ENCODE results near the gene SH3BP4. TPM values are rescaled to one million over a fixed set of nuclear protein-coding genes. Genes with fewer than 3 reads are reported as not detected.

Gene SH3BP4
- polyA plus RNA-seq, 2 of the 4 experiments (the other 2 are of a cell fraction), result 22.6 to 35.7 TPM

GRCh38 chr2:235068701-235069100 is 116.9 kb downstream of the SH3BP4 start:
- TF ChIP-seq ZNF302 (CRISPR knock-in tag; IDR thresholded peaks at IDR 0.05) (no peak), CHD2 (IDR thresholded peaks at IDR 0.05; ENCODE audit: low read length, partially characterized antibody) (no peak), ZC3H11A (IDR thresholded peaks at IDR 0.05) (no peak), PHF8 (IDR thresholded peaks at IDR 0.05; ENCODE audit: borderline replicate concordance, low read depth) (no peak), NPAS2 (CRISPR knock-in tag; IDR thresholded peaks at IDR 0.05; ENCODE audit: borderline replicate concordance) (no peak), GATA3 (IDR thresholded peaks at IDR 0.05; ENCODE audit: borderline replicate concordance) (no peak), CBX2 (IDR thresholded peaks at IDR 0.05; ENCODE audit: borderline replicate concordance, low read depth) (no peak)
- H3K4me2 ChIP-seq, result no peak overlapping the region
- ATAC-seq (no peak), FAIRE-seq (no peak), DNase-seq (ENCODE audit: low read depth in 1 of 2, low spot score in 1 of 2) (no peak)
- CTCF ChIA-PET, result interaction anchor here (1.0 to 2.2 kb wide), 2 partner anchors 13 to 106 kb away, joined by 3 to 7 read pairs; no protein-coding TSS in a partner anchor
- WGBS (ENCODE audit: missing lambda C conversion rate), result 89% methylated on average over 3 of the region's 3 CpGs
- no peak overlapping the region for H3K27ac ChIP-seq
- H3K9me3 ChIP-seq, result no peaks in the 10 kb centered on the region
- H3K4me3 ChIP-seq, result no peak overlapping the region
- POLR2A ChIA-PET, result no interaction called here
- H3K4me1 ChIP-seq, result no peaks in the 10 kb centered on the region

- H3K27ac ChIP-seq, result no peak overlapping the region
- ChIA-PET POLR2A (no interaction called here), CTCF (interaction anchor here (0.7 to 2.2 kb wide), 3 partner anchors 12 to 38 kb away, joined by 3 to 7 read pairs (median 3); no protein-coding TSS in a partner anchor)
- H3K4me3 ChIP-seq, result no peak overlapping the region
- no peak overlapping the region for H3K4me2 ChIP-seq
- no peaks in the 10 kb centered on the region for H3K4me1 ChIP-seq
- no peaks in the 10 kb centered on the region for H3K9me3 ChIP-seq
- TF ChIP-seq CHD4 (IDR thresholded peaks at IDR 0.05; ENCODE audit: borderline replicate concordance) (no peak), PBX3 (IDR thresholded peaks at IDR 0.05) (no peak), KDM1A (IDR thresholded peaks at IDR 0.05; ENCODE audit: low read depth) (no peak), NPAS2 (CRISPR knock-in tag; IDR thresholded peaks at IDR 0.05; ENCODE audit: borderline replicate concordance) (no peak), RAD21 (conservative IDR thresholded peaks at IDR 0.05 in 1 of 2, IDR thresholded peaks at IDR 0.05 in 1 of 2) (no peak), E2F6 (IDR thresholded peaks at IDR 0.05; ENCODE audit: borderline replicate concordance, low read depth) (no peak), CTCF (IDR thresholded peaks at IDR 0.05) (no peak), POLR2A (IDR thresholded peaks at IDR 0.05; ENCODE audit: low read length) (no peak), MAX (IDR thresholded peaks at IDR 0.05) (no peak), TFCP2L1 (CRISPR knock-in tag; IDR thresholded peaks at IDR 0.05) (no peak)
- ATAC-seq, result no peak
- no peak for FAIRE-seq
- DNase-seq (ENCODE audit: low read depth in 1 of 2, low spot score in 1 of 2), result no peak
These were observed 118.4 kb downstream of the SH3BP4 start for GRCh38 chr2:235070063-235070706.

GRCh38 chr2:235073868-235074413 is 122.1 kb downstream of the SH3BP4 start:
- Histone ChIP-seq H3K4me2 (no peak overlapping the region), H3K9me3 (no peaks in the 10 kb centered on the region), H3K4me3 (no peak overlapping the region), H3K27ac (no peak overlapping the region), H3K4me1 (no peaks in the 10 kb centered on the region)
- no peak for FAIRE-seq
- CTCF ChIA-PET, result interaction anchor here (1.6 kb wide), 1 partner anchor 10 kb away, joined by 5 read pairs; no protein-coding TSS in a partner anchor
- 85% methylated on average over 6 of the region's 6 CpGs for WGBS (ENCODE audit: missing lambda C conversion rate)
- POLR2A ChIA-PET, result no interaction called here
- ATAC-seq, result no peak
- no peak for DNase-seq (ENCODE audit: low read depth in 1 of 2, low spot score in 1 of 2)
- no peak for TF ChIP-seq MAX (IDR thresholded peaks at IDR 0.05)
- TF ChIP-seq JUN (IDR thresholded peaks at IDR 0.05), result no peak
- TF ChIP-seq NPAS2 (CRISPR knock-in tag; IDR thresholded peaks at IDR 0.05; ENCODE audit: borderline replicate concordance), result no peak
- TF ChIP-seq CHD2 (IDR thresholded peaks at IDR 0.05; ENCODE audit: low read length, partially characterized antibody), result no peak
- TF ChIP-seq HOXB5 (CRISPR knock-in tag; IDR thresholded peaks at IDR 0.05), result no peak
- TF ChIP-seq MAZ (IDR thresholded peaks at IDR 0.05; ENCODE audit: borderline replicate concordance, low read depth, low read length), result no peak
- no peak for TF ChIP-seq ELK1 (IDR thresholded peaks at IDR 0.05; ENCODE audit: low read depth, low read length)
- no peak for TF ChIP-seq SREBF2 (IDR thresholded peaks at IDR 0.05)
- TF ChIP-seq REST (IDR thresholded peaks at IDR 0.05), result no peak
- TF ChIP-seq CEBPB (IDR thresholded peaks at IDR 0.05), result no peak

All from A549 (cell line).